LNCaP clone FGC (cell line): ENCODE data around the gene KIF17.

Experiments
- DNase-seq: peaks from one replicate; pipeline ENCODE4 v3.0.0-alpha.2; 2011; ENCODE audit warnings: low read depth
- H3K4me3 ChIP-seq: 2 replicates; pipeline ENCODE4 v1.5.1; 2011; ENCODE audit warnings: mild to moderate bottlenecking, low read depth, low read length, control low read depth
- CTCF ChIP-seq: IDR thresholded peaks from 2 replicates; pipeline ENCODE4 v1.5.1; 2012; ENCODE audit warnings: mild to moderate bottlenecking; ENCODE audit not compliant: control insufficient read depth, insufficient read depth; ENCODE audit errors: extremely low read depth

Gene KIF17

GRCh38 chr1:20717452-20718342 is at the start of gene KIF17:
KIF17 (minus strand) TSS chr1:20718007; CDS start chr1:20717706, 301 bp downstream.
- no peak for DNase-seq
- TF ChIP-seq CTCF: no peak
- H3K4me3 ChIP-seq: peak within 1 kb of the TSS; percentile 15; the same call in 1 of the 2 replicates

DNA sequence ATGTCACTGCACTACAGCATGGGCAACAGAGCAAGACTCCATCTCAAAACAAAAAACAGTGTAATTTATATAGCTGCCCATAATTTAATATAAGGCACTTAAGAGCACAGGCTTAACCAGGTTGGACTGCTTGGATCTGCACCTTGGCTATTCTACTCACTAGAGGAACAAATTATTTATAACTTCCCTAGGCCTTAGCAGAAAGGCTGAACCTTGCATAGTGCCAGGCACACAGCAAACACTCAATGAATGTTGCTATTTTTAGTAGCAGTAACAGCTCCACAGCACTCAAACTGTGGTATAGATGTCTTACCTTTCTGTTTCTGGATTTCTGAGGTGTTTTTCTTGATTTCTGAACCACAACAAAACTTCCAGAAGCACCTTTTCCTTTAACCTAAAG is 49.5 kb upstream of the KIF17 start:
- no peak for TF ChIP-seq CTCF
- no peak for DNase-seq
- no peak overlapping the region for H3K4me3 ChIP-seq

DNA sequence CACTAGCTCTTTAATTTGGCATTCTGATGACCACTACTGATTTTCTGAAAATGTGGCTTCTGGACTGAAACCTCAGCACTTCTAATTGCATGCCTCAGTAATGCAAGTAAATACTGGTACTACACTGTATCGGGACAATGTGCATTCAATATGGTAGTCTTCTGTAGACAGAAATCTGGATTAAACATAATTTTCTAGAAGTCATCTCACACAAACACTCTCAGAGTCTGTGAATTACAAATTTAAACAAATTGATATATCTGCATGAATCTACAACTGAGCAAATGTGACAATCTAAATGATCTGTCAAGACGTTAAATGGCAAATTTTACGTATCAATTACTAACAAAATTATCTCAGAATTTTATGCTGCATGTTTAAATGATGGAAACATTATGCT is 45.6 kb upstream of the KIF17 start:
- H3K4me3 ChIP-seq: no peak overlapping the region
- no peak for TF ChIP-seq CTCF
- no peak for DNase-seq

- H3K4me3 ChIP-seq: no peak overlapping the region
- DNase-seq: no peak
- TF ChIP-seq CTCF: no peak
Observed at GRCh38 chr1:20760322-20760721, 42.5 kb upstream of the KIF17 start.

DNA sequence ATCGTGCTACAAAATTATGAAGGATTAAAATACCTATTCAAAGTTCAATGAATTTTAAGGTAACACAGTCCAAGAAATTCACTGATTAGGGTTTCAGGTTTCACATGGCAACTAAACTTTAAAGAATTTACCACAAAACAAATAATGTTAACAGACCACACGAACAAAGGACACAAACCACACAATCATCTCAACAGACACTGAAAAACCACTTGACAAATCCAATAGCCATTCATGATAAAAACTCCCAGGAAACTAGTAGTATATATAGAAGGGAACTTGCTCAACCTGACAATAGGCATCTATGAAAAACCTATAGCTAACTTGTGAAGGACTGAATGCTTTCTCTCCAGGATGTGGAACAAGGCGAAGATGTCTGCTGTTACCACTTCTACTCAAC is 35.8 kb upstream of the KIF17 start:
- H3K4me3 ChIP-seq: no peak overlapping the region
- no peak for DNase-seq
- no peak for TF ChIP-seq CTCF

DNA sequence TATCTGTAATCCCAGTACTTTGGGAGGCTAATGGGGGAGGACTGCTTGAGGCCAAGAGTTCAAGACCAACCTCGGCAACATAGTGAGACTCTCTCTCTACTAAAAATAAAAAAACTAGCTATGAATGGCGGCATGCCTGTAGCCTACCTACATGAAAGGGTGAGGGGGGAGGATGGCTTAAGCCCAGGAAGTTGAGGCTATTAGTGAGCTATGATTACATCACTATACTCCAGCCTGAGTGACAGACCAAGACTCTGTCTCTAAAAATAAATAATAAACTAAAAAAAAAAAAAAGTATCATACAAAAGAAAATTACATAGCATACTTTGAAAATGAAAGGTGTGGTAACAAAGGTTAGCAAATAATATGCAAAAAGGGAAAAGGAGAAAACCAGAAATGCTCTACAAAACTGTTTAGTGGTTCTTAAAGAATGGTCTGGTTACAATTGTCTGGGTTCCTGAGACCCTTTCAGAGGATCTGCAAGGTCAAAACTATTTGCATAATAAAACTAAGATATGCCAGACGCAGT is 33.7 kb upstream of the KIF17 start:
- DNase-seq: no peak

More for the DNA sequence above, 33.7 kb upstream of the KIF17 start:
- H3K4me3 ChIP-seq: no peak overlapping the region
- TF ChIP-seq CTCF: no peak
